ENCODE measurements around the gene SPA17.

DNA sequence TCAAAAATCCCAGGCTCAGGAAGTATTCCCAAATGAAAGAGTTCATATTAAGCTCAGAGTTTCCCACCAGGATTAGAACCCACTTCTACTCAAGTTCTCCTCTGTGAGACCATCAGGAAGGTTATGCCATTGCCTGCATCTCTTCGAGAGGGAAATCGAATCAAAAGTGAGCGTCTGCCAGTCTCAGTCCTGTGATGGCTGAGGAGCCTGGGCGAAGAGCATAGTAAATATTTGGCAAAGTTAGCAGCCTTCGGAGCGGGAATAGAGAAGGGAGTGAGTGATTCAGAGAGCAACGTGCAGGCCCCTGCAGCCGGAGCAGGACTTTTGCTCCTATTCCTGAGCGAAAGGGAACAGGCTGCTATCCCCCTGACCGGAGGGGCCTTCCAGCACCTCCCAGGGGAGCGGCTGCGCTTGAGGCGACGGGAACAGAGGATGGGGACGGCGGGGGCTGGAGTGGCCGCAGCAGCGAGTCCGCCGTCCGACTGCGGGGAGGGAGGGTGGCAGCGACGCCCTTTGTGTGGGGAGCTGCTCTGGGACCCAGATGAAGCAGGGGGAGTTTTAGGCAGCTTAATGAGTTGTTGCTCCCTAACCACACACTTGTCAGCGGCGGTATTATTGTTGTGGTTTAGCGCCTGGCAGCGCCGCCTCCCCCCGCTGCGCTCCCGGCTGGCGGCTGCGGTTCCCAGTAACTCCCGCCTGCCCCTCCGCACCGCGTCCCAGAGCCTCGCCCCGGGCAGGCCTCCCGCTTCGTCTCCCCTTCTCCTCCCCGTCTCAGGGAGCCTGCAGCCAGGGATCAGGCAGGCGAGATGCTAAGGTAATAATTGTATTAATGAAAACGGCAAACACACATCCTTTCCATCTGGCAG is 44.3 kb downstream of the SPA17 start:
- no peak for TF ChIP-seq POLR2A (IDR thresholded peaks at IDR 0.05; ENCODE audit: low read depth)
- no peak for TF ChIP-seq EP300 (IDR thresholded peaks at IDR 0.05)
- TF ChIP-seq POLR2AphosphoS5 (IDR thresholded peaks at IDR 0.05), result no peak
- TF ChIP-seq CTCF (IDR thresholded peaks at IDR 0.05), result no peak
